Calu3 (cell line): ENCODE measurements around the gene SYTL1. TPM values are rescaled to one million over a fixed set of nuclear protein-coding genes. Genes with fewer than 3 reads are reported as not detected.

ENCODE experiments used
- BruUV-seq: library from RNA; stranded (reverse); fragments of 400-500 nt; replicated peaks from 2 replicates; lab custom pipeline; 2021; lab: Mats Ljungman, UMichigan
- CTCF ChIA-PET: fragments of 300-600 bp; sonication (Branson Sonifier 250); formaldehyde crosslinking; loops from one replicate; lab custom pipeline; 2022; ENCODE audit warnings: antibody characterized with exemption; lab: Charles Lee
- DNase-seq: peaks from one replicate; pipeline ENCODE4 v3.0.0; 2022
- H3K27ac Mint-ChIP-seq: one replicate; pipeline ENCODE4 v1.8.0; 2022; ENCODE audit warnings: mixed read lengths; ENCODE audit not compliant: unreplicated experiment
- H3K27me3 Mint-ChIP-seq: one replicate; pipeline ENCODE4 v1.8.0; 2022; ENCODE audit warnings: mixed read lengths; ENCODE audit not compliant: unreplicated experiment
- H3K36me3 Mint-ChIP-seq: one replicate; pipeline ENCODE4 v1.8.0; 2022; ENCODE audit warnings: mild to moderate bottlenecking, moderate library complexity, mixed read lengths; ENCODE audit not compliant: insufficient read depth, unreplicated experiment
- H3K4me1 Mint-ChIP-seq: one replicate; pipeline ENCODE4 v1.8.0; 2022; ENCODE audit warnings: mild to moderate bottlenecking, low read depth, mixed read lengths; ENCODE audit not compliant: unreplicated experiment
- H3K4me3 Mint-ChIP-seq: one replicate; pipeline ENCODE4 v1.8.0; 2022; ENCODE audit warnings: mild to moderate bottlenecking, low read depth, moderate library complexity, mixed read lengths; ENCODE audit not compliant: unreplicated experiment
- H3K9me3 Mint-ChIP-seq: one replicate; pipeline ENCODE4 v1.8.0; 2022; ENCODE audit warnings: low read depth, mixed read lengths; ENCODE audit not compliant: unreplicated experiment
- intact Hi-C: fragments of 100-400 bp; cut with micrococcal nuclease; formaldehyde crosslinking; loops from one replicate; pipeline ENCODE4 v1.10.0; 2022; ENCODE audit not compliant: unreplicated experiment
- total RNA-seq: library from RNA; stranded (reverse); gene quantifications from 2 replicates; pipeline ENCODE4 v1.2.3, GENCODE V29; 2022
- TF ChIP-seq, protein P1 (sequence below): fragments of 200-600 bp; IDR thresholded peaks from one replicate; pipeline ENCODE4 v1.8.0; 2022; ENCODE audit warnings: antibody characterized with exemption; ENCODE audit not compliant: unreplicated experiment

SYTL1 gene
- total RNA-seq, 1 experiment from 2014 or later = 15.0 TPM

DNA sequence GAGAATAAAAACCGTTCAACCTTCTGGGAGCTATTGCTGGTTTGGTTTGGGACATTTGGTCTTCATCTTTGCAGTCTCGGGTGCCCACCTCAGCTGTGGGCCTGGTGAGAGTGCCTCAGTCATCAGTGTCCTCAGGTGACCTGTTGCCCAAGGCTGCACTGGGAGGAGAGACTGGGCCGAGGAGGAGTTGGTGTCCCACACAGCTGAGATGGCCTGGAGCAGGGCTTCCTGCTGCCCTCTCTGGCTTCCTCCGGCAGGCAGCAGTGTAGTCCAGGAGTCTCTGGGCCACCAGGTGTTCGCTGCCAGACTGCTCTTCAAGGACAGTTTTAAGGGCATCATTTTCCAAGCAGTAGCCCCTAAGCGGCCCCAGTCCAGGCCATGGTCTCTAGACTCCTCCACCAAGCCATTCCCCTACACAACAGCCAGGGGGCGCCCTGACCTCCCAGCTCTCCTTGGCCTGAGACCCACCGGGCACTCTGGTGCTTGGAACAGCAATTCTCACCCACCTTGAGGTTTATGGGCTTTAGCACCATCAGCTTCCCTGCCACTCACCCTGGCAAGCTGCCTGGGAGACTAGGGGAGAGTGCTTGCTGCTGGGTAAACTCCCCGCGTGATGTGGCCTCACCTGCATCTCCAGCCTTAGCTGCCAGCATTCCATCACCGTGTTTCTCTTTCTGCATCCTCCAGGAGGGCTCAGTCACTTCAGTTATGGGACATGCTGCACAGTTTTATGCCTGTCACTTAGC, 9.1 kb upstream of the SYTL1 start:
- CTCF ChIA-PET = interaction anchor here (0.6 to 2.0 kb wide), 8 partner anchors 9 to 62 kb away, joined by 3 to 5 read pairs (median 3); no protein-coding TSS in a partner anchor
- DNase-seq = peak; percentile 47
- BruUV-seq = no TSS peak
- no peak overlapping the region for H3K4me3 Mint-ChIP-seq
- no peaks in the 10 kb centered on the region for H3K27me3 Mint-ChIP-seq
- peaks cover 14% of the 10 kb centered on the region for H3K36me3 Mint-ChIP-seq
- intact Hi-C loops = no loop called here
- TF ChIP-seq, protein P1, sequence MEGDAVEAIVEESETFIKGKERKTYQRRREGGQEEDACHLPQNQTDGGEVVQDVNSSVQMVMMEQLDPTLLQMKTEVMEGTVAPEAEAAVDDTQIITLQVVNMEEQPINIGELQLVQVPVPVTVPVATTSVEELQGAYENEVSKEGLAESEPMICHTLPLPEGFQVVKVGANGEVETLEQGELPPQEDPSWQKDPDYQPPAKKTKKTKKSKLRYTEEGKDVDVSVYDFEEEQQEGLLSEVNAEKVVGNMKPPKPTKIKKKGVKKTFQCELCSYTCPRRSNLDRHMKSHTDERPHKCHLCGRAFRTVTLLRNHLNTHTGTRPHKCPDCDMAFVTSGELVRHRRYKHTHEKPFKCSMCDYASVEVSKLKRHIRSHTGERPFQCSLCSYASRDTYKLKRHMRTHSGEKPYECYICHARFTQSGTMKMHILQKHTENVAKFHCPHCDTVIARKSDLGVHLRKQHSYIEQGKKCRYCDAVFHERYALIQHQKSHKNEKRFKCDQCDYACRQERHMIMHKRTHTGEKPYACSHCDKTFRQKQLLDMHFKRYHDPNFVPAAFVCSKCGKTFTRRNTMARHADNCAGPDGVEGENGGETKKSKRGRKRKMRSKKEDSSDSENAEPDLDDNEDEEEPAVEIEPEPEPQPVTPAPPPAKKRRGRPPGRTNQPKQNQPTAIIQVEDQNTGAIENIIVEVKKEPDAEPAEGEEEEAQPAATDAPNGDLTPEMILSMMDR = peak; percentile 60
- H3K27ac Mint-ChIP-seq = no peak overlapping the region
- H3K4me1 Mint-ChIP-seq = peaks cover 5% of the 10 kb centered on the region
- no peaks in the 10 kb centered on the region for H3K9me3 Mint-ChIP-seq

DNA sequence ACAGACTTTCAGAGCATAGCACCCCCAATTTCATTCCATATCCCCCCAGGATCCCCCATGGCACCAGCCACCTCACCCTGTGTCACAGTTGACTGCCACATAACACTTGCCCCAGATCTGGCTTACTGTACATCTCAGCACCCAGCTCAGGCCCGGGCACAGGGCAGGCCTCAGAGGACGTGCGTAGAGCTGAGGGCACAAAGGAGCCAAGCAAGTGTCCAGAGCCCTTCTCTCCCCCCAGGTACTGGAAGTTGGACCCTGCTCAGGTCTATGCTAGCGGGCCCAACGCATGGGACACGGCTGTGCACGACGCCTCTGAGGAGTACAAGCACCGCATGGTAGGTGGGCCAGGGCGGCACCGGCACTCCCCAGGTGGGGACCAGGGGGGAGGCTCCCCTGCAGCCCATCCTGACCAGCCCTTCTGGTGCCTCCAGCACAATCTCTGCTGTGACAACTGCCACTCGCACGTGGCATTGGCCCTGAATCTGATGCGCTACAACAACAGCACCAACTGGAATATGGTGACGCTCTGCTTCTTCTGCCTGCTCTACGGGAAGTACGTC, 8.0 kb upstream of the SYTL1 start:
- BruUV-seq = no TSS peak
- CTCF ChIA-PET = interaction anchor here (2.0 kb wide), 1 partner anchor 9 kb away, joined by 5 read pairs; no protein-coding TSS in a partner anchor
- intact Hi-C loops = no loop called here
- TF ChIP-seq, protein P1 = no peak
- no peak for DNase-seq
- Mint-ChIP-seq H3K36me3 (peaks cover 14% of the 10 kb centered on the region), H3K27me3 (no peaks in the 10 kb centered on the region), H3K9me3 (no peaks in the 10 kb centered on the region), H3K4me1 (no peaks in the 10 kb centered on the region), H3K27ac (no peak overlapping the region), H3K4me3 (no peak overlapping the region)

DNA sequence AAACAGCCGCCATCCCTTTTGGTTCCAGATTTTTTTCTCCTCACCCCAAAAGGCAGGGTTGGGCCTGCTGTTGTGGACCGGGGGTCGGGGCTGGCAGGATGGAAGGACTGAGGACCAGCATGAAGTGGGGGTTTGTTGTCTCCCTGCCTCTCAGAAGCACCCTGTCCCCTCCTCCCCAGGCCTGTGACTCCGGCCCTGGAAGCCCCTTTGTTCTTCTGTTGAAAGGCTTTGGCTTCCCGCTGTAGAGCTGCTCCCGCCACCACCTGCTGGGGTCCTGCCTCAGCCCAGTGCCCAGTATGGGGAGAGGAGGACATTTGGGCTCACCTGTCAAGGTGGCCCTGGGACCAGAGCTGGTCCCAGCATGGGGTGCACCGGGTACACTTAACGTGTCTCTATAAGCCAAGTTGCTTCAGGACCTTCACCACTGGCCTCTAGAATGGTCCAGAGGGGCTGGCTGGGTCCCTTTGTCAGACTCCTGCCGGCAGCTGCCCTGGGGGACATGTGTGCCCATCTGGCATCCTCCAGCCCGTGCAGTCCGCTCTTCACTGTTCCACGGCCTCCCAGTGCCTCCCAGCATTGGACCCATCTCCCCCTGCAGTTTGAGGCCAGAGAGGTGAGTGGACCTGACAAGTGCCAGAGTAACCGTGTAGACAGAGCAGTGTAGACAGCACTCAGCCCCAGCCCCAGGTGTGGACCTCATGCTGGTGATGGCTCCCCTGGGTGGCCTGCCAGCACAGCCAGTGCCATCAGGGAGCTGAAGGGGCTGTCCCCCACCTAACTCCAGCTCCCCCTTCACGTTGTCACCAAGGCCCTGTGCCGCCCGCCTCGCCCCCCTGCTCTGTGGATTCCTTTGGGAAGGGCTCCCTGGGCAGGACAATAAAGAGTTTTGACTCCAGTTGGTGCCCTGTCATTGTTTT, 6.1 kb upstream of the SYTL1 start:
- Mint-ChIP-seq H3K4me3 (no peak overlapping the region), H3K27ac (no peak overlapping the region), H3K27me3 (no peaks in the 10 kb centered on the region), H3K36me3 (peaks cover 14% of the 10 kb centered on the region), H3K9me3 (no peaks in the 10 kb centered on the region), H3K4me1 (peaks cover 6% of the 10 kb centered on the region)
- no TSS peak for BruUV-seq
- TF ChIP-seq, protein P1 = no peak
- CTCF ChIA-PET = interaction anchor here (0.6 kb wide), 1 partner anchor 23 kb away, joined by 4 read pairs; no protein-coding TSS in a partner anchor
- intact Hi-C loops = no loop called here
- DNase-seq = no peak

DNA sequence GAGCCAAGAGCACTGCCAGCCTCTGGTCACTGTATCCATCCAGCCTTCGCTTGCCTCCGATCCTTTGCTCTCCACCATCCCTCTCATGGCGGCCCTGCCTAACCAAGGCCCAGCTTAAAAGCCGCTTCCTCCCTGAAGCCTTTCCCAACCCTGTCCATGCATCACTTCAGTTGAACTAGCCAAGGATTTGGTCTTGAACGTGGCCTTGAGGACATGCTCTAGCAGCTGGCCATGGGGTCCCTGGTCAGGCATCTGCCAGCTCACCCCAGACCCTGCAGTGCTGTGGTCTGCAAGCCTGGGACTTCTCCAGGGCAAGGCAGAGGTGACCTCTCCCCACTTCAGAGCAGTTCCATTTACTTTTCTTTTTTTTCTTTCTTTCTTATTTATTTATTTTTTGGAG, 5.1 kb upstream of the SYTL1 start:
- TF ChIP-seq, protein P1 = no peak
- H3K27me3 Mint-ChIP-seq = no peaks in the 10 kb centered on the region
- peaks cover 23% of the 10 kb centered on the region for H3K36me3 Mint-ChIP-seq
- no peaks in the 10 kb centered on the region for H3K9me3 Mint-ChIP-seq
- no peak overlapping the region for H3K27ac Mint-ChIP-seq
- H3K4me1 Mint-ChIP-seq = peaks cover 6% of the 10 kb centered on the region
- no peak overlapping the region for H3K4me3 Mint-ChIP-seq
- CTCF ChIA-PET = interaction anchor here (0.6 kb wide), 1 partner anchor 24 kb away, joined by 4 read pairs; no protein-coding TSS in a partner anchor
- no TSS peak for BruUV-seq
- DNase-seq = no peak
- intact Hi-C loops = no loop called here
